VCaP (cell line): ENCODE measurements around the gene METRN.

Experiments used
- H3K27ac ChIP-seq: fragments of 450-650 bp; 2 replicates; pipeline ENCODE4 v1.5.1; 2017
- TF ChIP-seq, protein P1 (sequence below): fragments of 450-650 bp; conservative IDR thresholded peaks from 2 replicates; pipeline ENCODE4 v1.5.1; 2017; ENCODE audit warnings: mild to moderate bottlenecking, moderate library complexity

The METRN gene

DNA sequence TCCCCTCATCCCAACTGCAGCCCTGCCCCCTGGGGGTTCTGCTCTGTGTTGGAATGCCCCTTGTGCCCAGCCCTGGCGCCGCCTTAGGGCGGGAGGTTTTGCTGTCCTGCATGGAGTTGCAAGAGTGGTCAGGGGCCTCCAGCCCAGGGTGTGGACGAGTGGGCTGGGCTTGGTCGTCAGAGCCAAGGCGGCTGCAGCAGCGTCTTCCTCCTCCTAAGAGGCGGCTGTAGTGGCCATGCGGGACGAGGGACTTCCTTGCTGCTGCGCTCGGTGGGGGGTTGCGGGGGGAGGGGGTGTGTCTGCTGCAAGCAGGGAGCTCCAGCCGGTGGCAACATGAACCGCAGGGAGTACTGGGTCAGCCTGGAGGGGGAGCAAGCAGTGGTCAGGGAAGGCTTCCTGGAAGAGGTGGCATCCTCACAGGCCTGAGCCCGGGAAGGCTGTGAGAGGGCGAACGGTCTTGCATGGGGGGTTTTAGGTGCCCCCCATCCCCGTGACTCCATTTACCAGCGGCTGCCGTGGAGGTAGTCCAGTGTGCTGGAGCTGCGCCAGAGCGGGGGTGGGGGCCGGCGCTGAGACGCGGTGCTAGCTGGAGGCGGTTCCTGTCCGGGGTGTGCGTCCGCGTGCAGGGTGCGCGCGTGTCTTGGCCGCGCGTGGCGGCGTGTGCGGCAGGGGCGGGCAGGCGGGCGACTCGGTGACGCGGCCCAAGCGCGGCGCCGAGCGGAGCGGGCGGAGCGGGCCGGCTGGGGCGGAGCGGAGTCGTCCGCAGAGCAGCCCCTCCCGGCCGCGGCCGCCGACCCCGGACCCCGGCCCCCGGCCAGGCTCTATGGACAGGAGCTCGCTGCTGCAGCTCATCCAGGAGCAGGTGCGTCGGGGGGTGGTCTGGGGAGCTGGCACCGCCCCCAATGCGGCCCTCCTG is 39.7 kb upstream of the METRN start, which contains the start of gene RHBDL1:
Gene RHBDL1, plus strand, starts transcription at position 704 of the 916 bp plus-strand sequence. Its CDS starts 120 bp downstream, at position 824.
- TF ChIP-seq, protein P1, sequence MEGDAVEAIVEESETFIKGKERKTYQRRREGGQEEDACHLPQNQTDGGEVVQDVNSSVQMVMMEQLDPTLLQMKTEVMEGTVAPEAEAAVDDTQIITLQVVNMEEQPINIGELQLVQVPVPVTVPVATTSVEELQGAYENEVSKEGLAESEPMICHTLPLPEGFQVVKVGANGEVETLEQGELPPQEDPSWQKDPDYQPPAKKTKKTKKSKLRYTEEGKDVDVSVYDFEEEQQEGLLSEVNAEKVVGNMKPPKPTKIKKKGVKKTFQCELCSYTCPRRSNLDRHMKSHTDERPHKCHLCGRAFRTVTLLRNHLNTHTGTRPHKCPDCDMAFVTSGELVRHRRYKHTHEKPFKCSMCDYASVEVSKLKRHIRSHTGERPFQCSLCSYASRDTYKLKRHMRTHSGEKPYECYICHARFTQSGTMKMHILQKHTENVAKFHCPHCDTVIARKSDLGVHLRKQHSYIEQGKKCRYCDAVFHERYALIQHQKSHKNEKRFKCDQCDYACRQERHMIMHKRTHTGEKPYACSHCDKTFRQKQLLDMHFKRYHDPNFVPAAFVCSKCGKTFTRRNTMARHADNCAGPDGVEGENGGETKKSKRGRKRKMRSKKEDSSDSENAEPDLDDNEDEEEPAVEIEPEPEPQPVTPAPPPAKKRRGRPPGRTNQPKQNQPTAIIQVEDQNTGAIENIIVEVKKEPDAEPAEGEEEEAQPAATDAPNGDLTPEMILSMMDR = no peak

DNA sequence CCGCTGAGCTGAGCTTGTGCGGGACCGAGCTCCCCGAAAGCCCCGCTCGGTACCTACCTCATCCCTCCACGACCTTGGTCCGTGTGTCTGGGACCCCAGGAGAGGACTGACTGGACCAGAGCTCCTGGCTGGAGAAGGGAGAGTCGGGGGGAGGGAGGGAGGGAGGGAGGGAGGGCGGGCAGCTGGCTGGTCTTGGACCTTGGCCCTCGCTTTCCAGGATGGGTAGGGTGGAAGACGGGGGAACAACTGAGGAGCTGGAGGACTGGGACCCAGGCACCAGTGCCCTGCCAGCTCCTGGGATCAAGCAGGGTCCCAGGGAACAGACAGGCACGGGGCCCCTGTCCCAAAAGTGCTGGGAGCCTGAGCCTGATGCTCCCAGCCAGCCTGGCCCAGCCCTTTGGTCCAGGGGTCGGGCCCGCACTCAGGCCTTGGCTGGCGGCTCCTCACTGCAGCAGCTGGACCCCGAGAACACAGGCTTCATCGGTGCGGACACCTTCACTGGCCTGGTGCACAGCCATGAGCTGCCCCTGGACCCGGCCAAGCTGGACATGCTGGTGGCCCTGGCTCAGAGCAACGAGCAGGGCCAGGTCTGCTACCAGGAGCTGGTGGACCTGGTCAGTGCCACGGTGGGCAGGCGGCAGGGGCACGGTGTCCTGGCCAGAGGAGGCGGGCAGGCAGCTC is 38.9 kb upstream of the METRN start:
- TF ChIP-seq, protein P1 = no peak
- H3K27ac ChIP-seq = peak overlapping the region; percentile 62

More for the DNA sequence above, 39.7 kb upstream of the METRN start, which contains the start of gene RHBDL1:
- H3K27ac ChIP-seq = peak within 1 kb of the TSS; percentile 62

DNA sequence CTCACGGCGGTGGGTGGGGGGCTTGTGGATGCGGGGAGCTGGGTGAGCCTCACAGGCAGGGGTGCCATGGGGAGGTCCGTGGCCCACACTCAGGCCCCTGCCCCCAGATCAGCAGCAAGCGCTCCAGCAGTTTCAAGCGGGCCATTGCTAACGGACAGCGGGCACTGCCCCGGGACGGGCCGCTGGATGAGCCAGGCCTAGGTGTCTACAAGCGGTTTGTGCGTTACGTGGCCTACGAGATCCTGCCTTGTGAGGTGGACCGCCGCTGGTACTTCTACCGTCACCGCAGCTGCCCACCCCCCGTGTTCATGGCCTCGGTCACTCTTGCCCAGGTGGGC is 38.4 kb upstream of the METRN start:
- H3K27ac ChIP-seq = peak overlapping the region; percentile 62; the same call in 1 of the 2 replicates
- TF ChIP-seq, protein P1 = no peak

DNA sequence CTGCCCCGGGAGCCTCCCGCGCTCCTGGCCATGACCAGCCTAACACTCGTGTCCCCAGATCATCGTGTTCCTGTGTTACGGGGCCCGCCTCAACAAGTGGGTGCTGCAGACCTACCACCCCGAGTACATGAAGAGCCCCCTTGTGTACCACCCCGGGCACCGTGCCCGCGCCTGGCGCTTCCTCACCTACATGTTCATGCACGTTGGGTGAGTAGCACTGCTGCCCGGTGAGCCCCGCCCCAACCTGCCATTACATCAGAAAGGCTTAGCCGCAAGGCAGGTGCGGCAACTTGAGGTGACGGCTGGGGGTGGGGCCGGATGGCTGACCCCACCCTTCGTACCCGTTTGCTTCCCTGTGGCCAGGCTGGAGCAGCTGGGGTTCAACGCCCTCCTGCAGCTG is 38.0 kb upstream of the METRN start:
- TF ChIP-seq, protein P1 = no peak
- H3K27ac ChIP-seq = no peak overlapping the region

DNA sequence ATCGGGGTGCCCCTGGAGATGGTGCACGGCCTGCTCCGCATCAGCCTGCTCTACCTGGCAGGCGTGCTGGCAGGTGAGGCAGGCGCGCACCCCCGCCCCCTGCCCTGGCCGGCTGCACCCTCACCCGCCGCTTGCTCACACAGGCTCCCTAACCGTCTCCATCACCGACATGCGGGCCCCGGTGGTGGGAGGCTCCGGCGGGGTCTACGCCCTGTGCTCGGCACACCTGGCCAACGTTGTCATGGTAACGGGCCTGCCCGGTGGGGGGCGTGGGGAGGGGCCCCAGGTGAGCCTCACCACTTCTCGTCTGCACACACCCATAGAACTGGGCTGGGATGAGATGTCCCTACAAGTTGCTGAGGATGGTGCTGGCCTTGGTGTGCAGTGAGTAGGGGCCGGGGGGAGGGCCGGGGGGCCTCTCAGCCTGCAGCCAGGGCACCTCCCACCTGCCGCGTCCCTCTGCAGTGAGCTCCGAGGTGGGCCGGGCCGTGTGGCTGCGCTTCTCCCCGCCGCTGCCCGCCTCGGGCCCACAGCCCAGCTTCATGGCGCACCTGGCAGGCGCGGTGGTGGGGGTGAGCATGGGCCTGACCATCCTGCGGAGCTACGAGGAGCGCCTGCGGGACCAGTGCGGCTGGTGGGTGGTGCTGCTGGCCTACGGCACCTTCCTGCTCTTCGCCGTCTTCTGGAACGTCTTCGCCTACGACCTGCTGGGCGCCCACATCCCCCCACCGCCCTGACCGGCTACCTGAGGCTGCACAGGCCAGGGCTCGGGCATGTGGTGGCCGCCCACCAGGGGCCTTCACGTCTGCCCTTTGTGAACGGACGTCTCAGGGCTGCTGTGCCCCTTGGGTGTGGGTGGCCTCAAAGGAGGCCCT is 37.4 kb upstream of the METRN start:
- H3K27ac ChIP-seq = no peak overlapping the region
- TF ChIP-seq, protein P1 = no peak

DNA sequence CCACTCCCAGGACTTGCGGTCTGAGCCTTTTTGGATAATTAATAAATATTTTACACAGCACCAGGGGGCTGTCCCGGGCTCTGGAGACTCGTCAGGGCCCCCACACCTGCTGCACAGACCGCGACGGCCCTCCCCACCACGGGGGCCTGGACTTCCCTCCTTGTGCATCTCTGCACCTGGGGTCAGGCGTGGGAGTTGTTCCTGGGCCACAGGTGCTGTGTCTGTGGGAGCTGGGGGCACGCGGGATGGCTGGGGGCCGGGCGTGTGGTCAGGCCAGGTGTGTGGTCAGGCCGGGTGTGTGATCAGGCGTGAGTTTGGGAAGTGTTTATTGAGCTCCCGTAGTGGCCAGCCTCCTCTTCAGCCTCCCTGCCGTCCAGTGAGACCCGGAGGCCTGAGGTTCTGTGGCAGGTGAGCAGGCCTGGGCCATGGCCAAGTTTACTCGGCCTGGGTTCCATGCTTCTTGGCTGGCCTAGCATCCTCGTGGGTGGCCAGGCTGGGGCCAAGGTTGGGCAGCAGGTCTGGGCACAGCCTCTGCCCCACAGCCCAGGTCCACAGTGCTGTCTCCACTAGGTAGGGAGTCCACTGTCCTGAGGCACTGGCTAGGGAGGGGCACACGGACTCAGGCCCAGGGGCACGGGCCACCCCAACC is 36.6 kb upstream of the METRN start:
- TF ChIP-seq, protein P1 = no peak
- peak overlapping the region; percentile 91 for H3K27ac ChIP-seq
